RWPE1 (cell line): ENCODE data around the gene DIP2B.

Experiments used
- CTCF ChIA-PET: fragments of 350-600 bp; sonication (Branson Sonifier 250); formaldehyde crosslinking; extraction: SDS; loops from one replicate; lab custom pipeline; 2021; lab: Yijun Ruan, JAX
- POLR2A ChIA-PET: fragments of 400-600 bp; formaldehyde crosslinking; extraction: SDS; loops from one replicate; lab custom pipeline; 2020; ENCODE audit warnings: antibody characterized with exemption; ENCODE audit not compliant: low non-redundant PET; lab: Yijun Ruan, JAX
- DNase-seq: peaks from one replicate; pipeline ENCODE4 v3.0.0; 2012; ENCODE audit warnings: low spot score
- H3K27ac ChIP-seq: fragments of 450-650 bp; 2 replicates; pipeline ENCODE4 v1.5.1; 2017
- CTCF ChIP-seq: fragments of 450-650 bp; conservative IDR thresholded peaks from 2 replicates; pipeline ENCODE4 v1.5.1; 2017; ENCODE audit warnings: low read depth, mild to moderate bottlenecking

DIP2B gene

GRCh38 chr12:50750366-50750765 lies 245.6 kb downstream of the DIP2B start:
- CTCF ChIA-PET: interaction anchor here (0.6 kb wide), 1 partner anchor 22 kb away, joined by 3 read pairs; no protein-coding TSS in a partner anchor
- H3K27ac ChIP-seq: no peak overlapping the region
- POLR2A ChIA-PET: no interaction called here
- no peak for TF ChIP-seq CTCF
- no peak for DNase-seq

GRCh38 chr12:50751948-50752721 lies 247.3 kb downstream of the DIP2B start:
- ChIA-PET POLR2A (no interaction called here), CTCF (no interaction called here)
- 0 out of 2 replicates have a peak overlapping the region, but pooled peaks have one; percentile 4 for H3K27ac ChIP-seq
- TF ChIP-seq CTCF: no peak
- peak; percentile 18 for DNase-seq

- no peak for DNase-seq
Measured at GRCh38 chr12:50753232-50753769, 248.5 kb downstream of the DIP2B start.

GRCh38 chr12:50763639-50764285 lies 259.0 kb downstream of the DIP2B start, which contains the start of gene ATF1:
Gene ATF1 (plus strand): TSS chr12:50764101. CDS start chr12:50780146, 16,045 bp downstream.
- CTCF ChIA-PET: interaction anchor here (0.7 kb wide), 1 partner anchor 31 kb away, joined by 3 read pairs; no protein-coding TSS in a partner anchor
- POLR2A ChIA-PET: interaction anchor here (0.5 to 1.3 kb wide), 4 partner anchors 23 to 263 kb away, joined by 3 to 12 read pairs (median 6); no protein-coding TSS in a partner anchor
- peak within 1 kb of the TSS; percentile 95 for H3K27ac ChIP-seq
- TF ChIP-seq CTCF: no peak
- DNase-seq: peak; percentile 93

More at GRCh38 chr12:50753232-50753769, 248.5 kb downstream of the DIP2B start:
- ChIA-PET POLR2A (no interaction called here), CTCF (no interaction called here)
- TF ChIP-seq CTCF: no peak
- H3K27ac ChIP-seq: peak overlapping the region; percentile 38

- TF ChIP-seq CTCF: no peak
- DNase-seq: peak; percentile 25
Measured at GRCh38 chr12:50764286-50765094, 259.7 kb downstream of the DIP2B start.

More at GRCh38 chr12:50764286-50765094, 259.7 kb downstream of the DIP2B start:
- ChIA-PET CTCF (interaction anchor here (0.6 to 1.4 kb wide), 5 partner anchors 9 to 479 kb away, joined by 3 to 6 read pairs (median 3); no protein-coding TSS in a partner anchor), POLR2A (interaction anchor here (0.6 to 1.3 kb wide), 4 partner anchors 22 to 318 kb away, joined by 3 to 5 read pairs (median 4); no protein-coding TSS in a partner anchor)
- peak overlapping the region; percentile 95 for H3K27ac ChIP-seq
